GM18951 (cell line): Measurements from ENCODE around the gene CLEC17A.
"Not testable (repeated sequence)": the region's sequence is repeated elsewhere in the genome, so short reads cannot be mapped to it uniquely, and the experiment has no call there.

Experiments
- POLR2A ChIP-seq: IDR thresholded peaks from 4 replicates; pipeline ENCODE4 v1.6.1; 2011; ENCODE audit warnings: mild to moderate bottlenecking; ENCODE audit not compliant: insufficient read length, insufficient read depth; ENCODE audit errors: extremely low read depth
- in situ Hi-C: fragments of 300-500 bp; cut with MboI; formaldehyde crosslinking; loops from one replicate; pipeline ENCODE4 v1.12.0; 2022; ENCODE audit warnings: low sequenced_read_pairs, mixed read lengths, inconsistent platforms; ENCODE audit not compliant: unreplicated experiment

Gene CLEC17A

GRCh38 chr19:14563989-14564651 is 18.8 kb upstream of the CLEC17A start:
- TF ChIP-seq POLR2A, result no peak
- in situ Hi-C loops, result no loop called here

- in situ Hi-C loops, result not testable (repeated sequence)
These were observed 18.1 kb upstream of the CLEC17A start for GRCh38 chr19:14564652-14565297.

GRCh38 chr19:14565298-14565679 is 17.6 kb upstream of the CLEC17A start:
- in situ Hi-C loops, result no loop called here
- peak; percentile 8 for TF ChIP-seq POLR2A

- in situ Hi-C loops, result no loop called here
- no peak for TF ChIP-seq POLR2A
These were observed 16.8 kb upstream of the CLEC17A start for GRCh38 chr19:14565765-14566711.

GRCh38 chr19:14566712-14567077 is 16.2 kb upstream of the CLEC17A start:
- no peak for TF ChIP-seq POLR2A
- in situ Hi-C loops, result no loop called here

- TF ChIP-seq POLR2A, result no peak
- in situ Hi-C loops, result no loop called here
These were observed 15.8 kb upstream of the CLEC17A start for GRCh38 chr19:14567079-14567478.

GRCh38 chr19:14570864-14571527 is 11.9 kb upstream of the CLEC17A start:
- no peak for TF ChIP-seq POLR2A
- in situ Hi-C loops, result loop anchor here (5.0 kb wide), 1 partner anchor 116 kb away; no protein-coding TSS in a partner anchor

- peak; percentile 86 for TF ChIP-seq POLR2A
- in situ Hi-C loops, result loop anchor here (5.0 kb wide), 1 partner anchor 115 kb away; no protein-coding TSS in a partner anchor
These were observed 11.0 kb upstream of the CLEC17A start, which contains the start of gene NDUFB7 for GRCh38 chr19:14571695-14572490. TSS of gene NDUFB7 (minus strand) at chr19:14572066. CDS start at chr19:14572000, 66 bp downstream.

- no peak for TF ChIP-seq POLR2A
- in situ Hi-C loops, result no loop called here
These were observed 7.4 kb upstream of the CLEC17A start for GRCh38 chr19:14575428-14575980.

- in situ Hi-C loops, result no loop called here
- no peak for TF ChIP-seq POLR2A
These were observed 6.5 kb upstream of the CLEC17A start for GRCh38 chr19:14576363-14576762.

GRCh38 chr19:14577264-14577663 is 5.6 kb upstream of the CLEC17A start:
- no peak for TF ChIP-seq POLR2A
- in situ Hi-C loops, result no loop called here

- in situ Hi-C loops, result no loop called here
These were observed 4.9 kb upstream of the CLEC17A start for GRCh38 chr19:14577885-14578427.

More at GRCh38 chr19:14577885-14578427, 4.9 kb upstream of the CLEC17A start:
- peak; percentile 41 for TF ChIP-seq POLR2A
